GM19035 (cell line): Measurements from ENCODE around the gene CREB3L1.

Experiments
- ATAC-seq: cut with Tn5 transposase; IDR thresholded peaks from one replicate; pipeline ENCODE4 v1.9.1; 2021; ENCODE audit not compliant: unreplicated experiment

CREB3L1 gene

GRCh38 chr11:46342239-46342638 lies 64.8 kb downstream of the CREB3L1 start:
- no peak for ATAC-seq

- no peak for ATAC-seq
These were observed 66.1 kb downstream of the CREB3L1 start for GRCh38 chr11:46343520-46343919.

DNA sequence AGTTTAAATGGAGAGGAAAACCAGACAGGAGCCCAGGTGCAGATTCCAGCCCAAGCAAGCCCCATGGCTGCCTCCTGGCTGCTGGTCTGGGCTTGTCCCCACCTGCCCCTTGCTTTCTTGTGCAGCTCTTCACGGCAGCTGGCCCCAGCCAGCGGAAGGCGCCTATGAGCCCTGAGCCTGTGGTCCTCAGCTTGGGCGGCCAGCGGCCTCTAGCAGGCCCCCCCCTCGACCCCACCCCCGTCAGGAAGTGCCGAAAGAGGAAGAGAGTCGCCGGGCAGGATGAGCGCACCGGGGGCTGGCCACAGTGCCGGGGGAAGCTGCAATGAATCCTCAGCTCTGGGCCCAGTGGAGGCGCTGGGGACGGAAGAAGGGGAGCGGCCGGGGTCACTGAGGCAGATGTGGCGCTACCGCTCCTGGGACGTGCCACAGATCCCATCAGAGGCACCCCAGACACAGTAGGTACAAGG lies 67.7 kb downstream of the CREB3L1 start:
- ATAC-seq: no peak

- no peak for ATAC-seq
These were observed 68.5 kb downstream of the CREB3L1 start for GRCh38 chr11:46345881-46346484.

DNA sequence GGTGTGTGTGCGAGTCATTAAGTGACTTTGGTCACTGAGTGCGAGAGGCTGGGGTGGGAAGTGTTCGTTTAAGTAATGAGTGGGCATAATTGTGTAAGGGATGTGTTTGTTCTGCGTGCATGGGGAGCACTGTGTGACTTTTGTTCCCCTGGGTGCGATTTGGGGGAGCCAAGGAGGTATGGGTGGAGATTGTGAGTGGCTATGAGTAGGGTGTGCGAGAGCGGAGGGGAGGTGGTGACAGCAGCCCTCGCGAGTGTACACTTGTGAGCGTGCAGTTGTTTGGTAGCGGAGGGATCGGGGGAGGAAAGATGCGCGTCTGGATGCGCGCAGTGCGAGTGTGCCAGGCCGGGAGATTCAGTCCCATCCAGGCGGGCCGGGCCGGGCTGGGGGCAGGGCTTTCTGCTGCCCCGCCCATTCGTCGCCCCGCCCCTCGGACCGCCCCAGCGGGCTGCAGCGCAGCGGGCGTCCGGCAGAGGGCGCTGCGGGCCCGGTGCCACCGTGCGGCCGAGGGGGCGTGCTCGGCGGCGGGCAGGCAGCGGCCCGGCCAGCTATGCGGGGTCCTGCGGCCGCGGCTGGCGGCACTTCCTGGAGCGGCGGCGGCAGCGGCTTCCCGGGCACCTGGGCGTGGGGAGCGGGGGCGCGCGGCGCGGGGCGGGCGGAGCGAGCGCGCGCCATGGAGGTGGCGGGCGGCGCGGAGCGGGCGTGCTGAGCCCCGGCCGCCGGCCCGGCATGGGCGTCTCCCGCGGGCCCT lies 69.6 kb downstream of the CREB3L1 start, which contains the start of gene DGKZ:
Gene DGKZ (plus strand): TSS at position 578 of the 751 bp plus-strand sequence. CDS start 197 bp downstream, outside the sequence.
- ATAC-seq: peak; percentile 68

DNA sequence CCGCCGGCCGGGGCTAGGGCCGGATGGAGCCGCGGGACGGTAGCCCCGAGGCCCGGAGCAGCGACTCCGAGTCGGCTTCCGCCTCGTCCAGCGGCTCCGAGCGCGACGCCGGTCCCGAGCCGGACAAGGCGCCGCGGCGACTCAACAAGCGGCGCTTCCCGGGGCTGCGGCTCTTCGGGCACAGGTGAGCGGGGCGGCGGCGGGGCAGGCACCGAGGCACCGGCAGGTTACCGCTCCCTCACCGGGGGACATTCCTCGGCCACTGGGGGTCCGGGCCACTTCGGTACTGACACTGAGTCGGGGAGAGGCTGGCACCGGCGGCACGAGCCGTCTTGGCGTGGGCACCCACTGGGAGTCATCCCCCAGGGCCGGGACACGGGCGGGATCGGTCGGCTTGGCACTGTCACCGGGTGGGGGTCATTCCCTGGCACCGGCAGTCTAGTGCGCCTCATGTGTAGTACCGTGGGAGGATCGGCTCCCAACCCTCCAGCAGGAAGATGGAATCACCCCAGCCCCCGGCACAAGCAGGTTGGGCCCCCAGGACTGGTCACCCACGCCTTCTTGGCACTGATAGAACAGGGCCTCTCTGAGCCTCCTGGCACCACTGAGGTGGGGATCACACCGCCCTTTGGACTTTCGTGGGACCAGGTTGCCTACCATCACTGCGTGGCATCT lies 70.3 kb downstream of the CREB3L1 start:
- peak; percentile 14 for ATAC-seq

DNA sequence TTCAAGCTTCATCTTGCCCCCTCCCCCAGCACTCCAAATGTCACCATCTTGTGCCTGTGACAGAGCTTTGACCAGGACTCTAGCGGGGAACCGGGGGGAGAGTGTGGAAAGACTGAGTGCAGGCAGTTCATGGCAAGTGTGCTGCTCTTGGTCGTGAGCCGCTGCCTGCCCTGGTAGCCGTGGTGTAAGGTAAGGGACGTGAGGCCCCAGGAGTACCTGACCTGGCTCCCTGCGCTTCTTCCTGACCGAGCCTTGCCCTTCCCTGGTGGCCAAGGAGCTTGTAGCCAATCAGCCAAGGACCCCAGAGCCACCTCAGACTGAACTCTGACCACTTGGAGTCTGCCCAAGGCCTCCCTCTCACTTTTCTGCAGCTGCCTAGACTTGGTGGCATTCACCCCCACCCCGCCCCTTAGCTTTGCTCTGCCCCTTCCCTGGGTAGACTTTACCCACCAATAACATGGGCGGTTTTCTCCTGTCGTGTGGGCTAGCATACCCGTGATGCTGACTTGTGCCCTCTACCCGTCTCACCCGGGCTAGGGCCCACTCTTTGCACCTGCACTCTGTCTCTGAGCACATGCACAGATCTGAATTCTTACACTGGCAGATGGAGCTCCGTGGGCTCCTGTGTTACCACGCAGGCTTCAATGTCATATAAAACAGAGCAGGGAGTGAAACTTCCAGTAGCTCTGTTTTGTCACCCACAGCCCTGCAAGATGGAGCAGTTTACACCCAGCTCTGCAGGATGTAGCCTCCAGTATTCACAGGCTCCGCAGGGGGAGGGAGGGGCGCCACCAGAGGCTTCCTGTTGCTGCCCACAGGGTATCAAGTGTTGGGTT lies 71.3 kb downstream of the CREB3L1 start:
- ATAC-seq: no peak

DNA sequence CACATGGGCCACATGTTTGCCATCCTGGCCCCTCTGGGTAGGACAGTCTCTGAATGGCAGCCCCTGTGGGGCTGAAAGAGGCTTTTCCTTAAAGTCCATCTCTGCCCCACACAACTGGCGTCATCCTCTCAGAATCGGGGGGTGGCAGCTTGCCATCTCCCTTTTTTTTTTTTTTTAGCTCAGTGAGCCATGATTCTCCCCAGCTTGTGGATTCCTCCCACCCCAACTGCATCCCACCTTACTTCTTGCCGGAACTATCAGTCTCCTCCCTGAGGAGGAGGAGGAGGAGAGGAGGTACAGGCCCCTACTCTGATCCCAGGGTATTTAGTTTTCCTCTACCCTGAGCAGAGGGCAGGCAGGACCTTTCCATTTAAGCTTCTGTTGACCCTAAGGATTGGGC lies 73.2 kb downstream of the CREB3L1 start:
- no peak for ATAC-seq

DNA sequence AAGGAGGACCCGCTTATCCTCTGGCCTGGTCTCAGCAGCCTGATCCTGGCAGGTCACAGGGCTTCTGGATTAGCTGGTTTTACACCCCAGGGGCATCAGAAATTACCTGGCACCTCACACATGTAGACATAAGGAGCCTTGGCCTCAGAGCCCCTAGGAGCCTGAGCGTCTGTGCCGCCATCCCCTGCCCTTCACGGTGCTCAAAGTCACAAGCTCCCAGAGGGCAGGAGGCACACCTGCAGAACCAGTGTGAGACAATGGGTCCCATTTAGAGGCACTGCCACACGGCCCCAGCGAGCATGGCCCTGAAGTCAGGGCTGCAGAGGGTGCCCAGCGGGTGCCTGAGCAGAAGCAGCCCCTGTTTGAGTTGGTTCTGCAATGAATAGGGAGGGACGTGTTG lies 73.7 kb downstream of the CREB3L1 start:
- no peak for ATAC-seq

- no peak for ATAC-seq
These were observed 74.1 kb downstream of the CREB3L1 start for GRCh38 chr11:46351606-46352005.

GRCh38 chr11:46352063-46352841 lies 74.8 kb downstream of the CREB3L1 start:
- ATAC-seq: no peak

DNA sequence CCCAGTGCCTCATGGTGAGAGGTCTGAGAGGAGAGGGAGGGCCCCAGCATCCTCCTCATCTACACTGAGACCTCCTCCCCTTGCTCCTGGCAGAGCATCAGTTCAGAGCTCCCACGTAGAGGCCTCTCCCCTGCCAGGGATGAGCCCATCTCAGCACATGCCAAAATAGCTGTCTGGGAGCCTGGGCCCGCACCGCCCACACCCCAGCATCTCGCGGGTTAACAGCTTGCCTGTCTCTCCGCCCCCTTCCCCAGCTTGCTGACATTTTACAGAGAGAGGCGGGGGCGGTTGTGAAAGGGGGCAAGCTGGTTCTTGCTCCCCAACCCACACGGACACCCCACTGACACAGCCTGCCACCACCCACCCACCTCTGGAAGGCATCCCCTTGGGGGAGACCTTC lies 76.2 kb downstream of the CREB3L1 start:
- no peak for ATAC-seq

- no peak for ATAC-seq
These were observed 79.5 kb downstream of the CREB3L1 start for GRCh38 chr11:46356924-46357482.

DNA sequence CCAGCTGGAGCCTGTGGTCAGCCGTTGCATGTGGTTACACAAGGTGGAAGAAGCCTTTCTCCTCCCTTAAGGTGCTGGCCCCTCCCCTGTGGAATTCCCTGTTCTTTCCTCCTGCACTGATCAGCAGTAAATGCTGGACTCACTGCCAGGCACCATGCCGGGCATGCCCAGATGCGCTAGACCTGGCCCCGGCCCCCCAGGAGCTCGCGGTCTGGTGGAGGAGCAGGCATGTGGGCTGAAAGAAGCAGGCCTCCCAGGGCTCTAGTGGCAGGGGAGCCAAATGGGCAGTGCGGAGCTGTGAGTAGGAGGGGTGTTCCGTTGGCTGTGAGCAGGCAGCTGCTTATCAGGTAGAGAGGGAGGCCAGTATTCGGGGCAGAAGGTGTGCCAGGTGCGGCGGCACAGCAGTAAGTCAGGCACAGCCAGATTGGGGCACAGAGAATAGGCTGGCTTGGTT lies 80.0 kb downstream of the CREB3L1 start:
- no peak for ATAC-seq

GRCh38 chr11:46359953-46360352 lies 82.5 kb downstream of the CREB3L1 start:
- ATAC-seq: no peak

GRCh38 chr11:46360878-46361277 lies 83.4 kb downstream of the CREB3L1 start:
- ATAC-seq: no peak

GRCh38 chr11:46361283-46362155 lies 84.1 kb downstream of the CREB3L1 start:
- ATAC-seq: peak; percentile 91

GRCh38 chr11:46362156-46363030 lies 84.9 kb downstream of the CREB3L1 start:
- no peak for ATAC-seq
